Activated T-cell treated with anti-CD3 and anti-CD28 coated beads for 24 hours (primary cell): ENCODE measurements around the gene CCDC78.

Experiments used
- DNase-seq: peaks from one replicate; pipeline ENCODE4 v3.0.0-alpha.2; 2020; ENCODE audit warnings: low read depth

The CCDC78 gene

DNA sequence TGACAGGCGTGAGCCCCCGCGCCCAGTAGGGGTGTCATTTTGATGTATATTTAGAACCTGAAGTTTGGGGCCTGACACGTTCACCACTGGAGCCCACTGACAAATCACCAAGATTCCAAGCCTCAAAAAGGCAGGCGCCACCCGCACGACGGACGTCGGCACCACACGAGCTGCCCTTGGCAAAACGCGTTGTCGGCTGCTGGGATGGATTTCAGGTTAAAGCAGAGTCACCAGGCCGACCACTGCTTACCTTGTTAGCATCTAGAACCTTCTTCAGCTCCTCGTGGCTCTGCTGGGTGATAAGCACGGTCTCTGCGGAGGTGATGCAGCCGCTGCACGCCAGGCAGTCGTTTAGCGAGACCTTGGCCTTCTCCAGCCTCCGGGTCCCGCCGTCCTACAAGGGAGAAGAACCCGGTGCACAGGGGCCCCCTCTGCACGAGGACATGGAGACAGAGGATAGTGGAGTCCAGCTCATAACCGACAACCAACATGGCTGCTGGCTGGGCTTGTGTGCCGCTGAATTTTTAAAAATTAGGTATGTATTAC, 10.8 kb upstream of the CCDC78 start:
- DNase-seq, result no peak

GRCh38 chr16:735982-736453, 9.8 kb upstream of the CCDC78 start:
- DNase-seq, result peak; percentile 46

- no peak for DNase-seq
Measured at GRCh38 chr16:734981-735881, 9.0 kb upstream of the CCDC78 start.

GRCh38 chr16:734208-734980, 8.2 kb upstream of the CCDC78 start:
- DNase-seq, result no peak

DNA sequence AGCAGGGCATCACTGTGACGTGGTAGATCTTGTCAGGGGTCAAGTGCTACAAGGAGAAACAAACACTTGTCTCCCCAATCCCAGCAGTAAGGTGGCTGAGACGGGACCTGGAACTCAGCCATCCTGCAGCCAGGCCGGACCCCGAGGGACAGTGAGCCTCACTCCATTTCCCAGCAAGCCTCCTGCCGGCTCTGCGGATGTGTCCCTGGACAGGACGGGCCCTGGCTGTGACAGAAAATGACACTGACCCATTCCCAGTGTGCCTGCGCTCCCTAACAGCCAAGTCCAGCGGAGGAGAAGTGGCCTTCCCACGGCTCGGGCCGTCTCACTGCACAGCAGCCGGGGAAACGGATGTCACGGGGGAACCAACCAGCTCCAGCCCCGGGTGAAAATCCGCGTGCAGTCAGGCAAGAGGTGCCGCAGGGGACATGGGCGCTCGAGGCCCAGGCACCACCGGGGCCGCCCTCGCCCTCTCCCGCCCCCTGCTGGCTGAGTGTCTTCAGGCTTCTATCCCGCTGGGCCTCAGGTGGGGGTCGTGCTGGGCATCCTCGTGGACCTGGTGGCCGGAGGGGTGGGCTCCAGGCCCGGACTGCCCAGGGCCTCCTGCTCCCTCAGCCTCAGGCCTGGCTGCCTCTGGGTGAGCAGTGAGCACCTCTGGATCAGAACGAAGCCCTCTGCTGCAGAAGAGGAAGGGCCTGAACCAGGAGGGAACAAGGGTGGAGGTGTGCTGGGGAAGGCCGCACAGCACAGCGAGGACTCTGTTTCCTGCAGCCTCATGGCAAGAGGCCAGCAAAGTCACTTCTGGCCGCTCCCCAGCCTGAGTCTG, 7.4 kb upstream of the CCDC78 start:
- DNase-seq, result no peak

- DNase-seq, result no peak
Measured at GRCh38 chr16:732936-733335, 6.7 kb upstream of the CCDC78 start.

DNA sequence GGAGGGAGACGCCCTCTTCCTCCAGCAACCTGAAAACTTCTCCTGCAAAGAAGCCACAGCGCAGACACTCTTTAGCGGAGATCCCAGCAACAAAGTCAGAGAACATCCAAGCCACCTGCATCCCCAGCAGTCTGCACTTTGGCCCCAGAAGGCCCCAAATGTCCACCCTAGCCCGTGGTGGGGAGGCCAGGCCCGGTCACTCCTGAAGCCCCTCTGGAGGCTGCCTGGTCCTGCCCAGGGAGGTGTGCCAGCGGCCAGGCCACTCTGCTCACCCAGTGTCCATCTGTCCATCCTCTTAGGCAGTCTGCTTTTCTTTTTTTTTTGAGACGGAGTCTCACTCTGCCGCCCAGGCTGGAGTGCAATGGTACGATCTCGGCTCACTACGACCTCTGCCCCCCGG, 6.1 kb upstream of the CCDC78 start:
- DNase-seq, result no peak

DNA sequence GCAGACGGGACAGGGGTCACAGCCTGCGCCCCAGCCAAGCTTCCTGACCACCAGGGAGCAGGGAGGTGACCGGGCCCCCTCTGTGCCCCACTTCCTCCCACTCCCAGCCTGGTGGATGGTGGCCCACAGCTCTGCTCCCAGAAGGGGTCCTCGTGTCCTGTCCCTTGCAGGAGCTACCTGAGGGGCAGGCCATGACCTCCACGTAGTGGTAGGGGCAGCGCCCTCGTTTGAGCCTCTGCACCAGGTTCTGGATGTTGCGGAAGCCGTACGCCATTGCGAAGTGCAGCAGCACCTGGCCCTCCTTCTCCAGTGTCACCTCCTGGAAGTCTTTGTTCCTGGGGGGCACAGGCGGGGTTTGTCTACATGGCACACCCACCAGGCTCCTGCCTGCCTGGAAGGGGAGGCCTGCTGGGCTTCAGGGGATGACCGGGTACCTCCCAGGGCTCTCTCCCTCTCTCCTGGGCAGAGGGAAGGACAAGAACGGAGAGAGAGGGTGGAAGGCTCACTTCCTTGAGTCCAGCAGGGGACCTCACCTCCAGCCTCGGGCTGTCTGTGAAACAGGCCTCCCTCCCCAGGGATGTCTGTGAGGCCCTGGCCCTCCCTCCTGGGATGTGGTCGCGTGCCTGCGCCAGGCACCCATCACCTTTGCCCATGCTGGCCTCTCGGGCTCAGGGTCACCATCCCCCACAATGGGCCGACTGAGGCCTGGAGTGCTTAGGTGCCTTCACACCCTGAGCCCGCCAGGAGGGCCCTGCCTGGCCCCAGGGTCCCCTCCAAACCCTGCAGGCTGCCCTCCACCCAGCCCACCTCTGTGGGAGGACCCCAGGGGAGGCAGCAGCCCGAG, 4.6 kb upstream of the CCDC78 start:
- no peak for DNase-seq

GRCh38 chr16:729768-730665, 3.8 kb upstream of the CCDC78 start:
- no peak for DNase-seq

- no peak for DNase-seq
Measured at GRCh38 chr16:728890-729744, 2.9 kb upstream of the CCDC78 start.

- DNase-seq, result peak; percentile 49
Measured at GRCh38 chr16:728131-728889, 2.1 kb upstream of the CCDC78 start.

DNA sequence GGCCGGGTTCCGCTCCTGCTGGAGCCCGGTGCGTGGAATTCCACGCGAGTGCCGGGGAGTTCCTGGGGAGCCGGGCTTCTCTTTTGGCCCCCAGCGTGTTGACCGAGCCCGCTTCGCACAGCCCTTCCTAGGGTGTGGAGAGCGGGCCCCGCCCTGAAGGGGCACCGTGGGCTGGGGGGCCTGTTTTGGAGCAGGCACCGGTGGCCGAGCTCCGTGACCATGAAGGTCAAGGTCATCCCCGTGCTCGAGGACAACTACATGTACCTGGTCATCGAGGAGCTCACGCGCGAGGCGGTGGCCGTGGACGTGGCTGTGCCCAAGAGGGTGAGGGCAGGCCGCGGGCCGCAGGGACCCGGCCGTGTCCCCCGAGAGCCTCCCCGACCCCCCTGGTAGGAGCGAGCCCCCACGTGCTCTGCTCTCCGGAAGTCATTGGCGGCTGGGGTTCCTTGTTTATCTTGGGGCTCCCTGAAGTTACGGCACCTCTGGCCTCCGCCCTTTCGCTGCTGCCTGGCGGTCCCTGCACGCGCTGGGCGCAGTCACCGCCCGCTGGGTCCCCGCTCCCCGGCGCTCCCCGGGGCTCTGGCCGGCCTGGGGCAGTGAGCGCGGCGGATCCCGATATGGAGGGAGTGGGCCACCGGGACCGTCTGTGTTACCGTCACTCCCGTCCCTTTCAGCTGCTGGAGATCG, 1.2 kb upstream of the CCDC78 start:
- DNase-seq, result no peak

GRCh38 chr16:726188-726437, 130 bp downstream of the CCDC78 start:
- no peak for DNase-seq

DNA sequence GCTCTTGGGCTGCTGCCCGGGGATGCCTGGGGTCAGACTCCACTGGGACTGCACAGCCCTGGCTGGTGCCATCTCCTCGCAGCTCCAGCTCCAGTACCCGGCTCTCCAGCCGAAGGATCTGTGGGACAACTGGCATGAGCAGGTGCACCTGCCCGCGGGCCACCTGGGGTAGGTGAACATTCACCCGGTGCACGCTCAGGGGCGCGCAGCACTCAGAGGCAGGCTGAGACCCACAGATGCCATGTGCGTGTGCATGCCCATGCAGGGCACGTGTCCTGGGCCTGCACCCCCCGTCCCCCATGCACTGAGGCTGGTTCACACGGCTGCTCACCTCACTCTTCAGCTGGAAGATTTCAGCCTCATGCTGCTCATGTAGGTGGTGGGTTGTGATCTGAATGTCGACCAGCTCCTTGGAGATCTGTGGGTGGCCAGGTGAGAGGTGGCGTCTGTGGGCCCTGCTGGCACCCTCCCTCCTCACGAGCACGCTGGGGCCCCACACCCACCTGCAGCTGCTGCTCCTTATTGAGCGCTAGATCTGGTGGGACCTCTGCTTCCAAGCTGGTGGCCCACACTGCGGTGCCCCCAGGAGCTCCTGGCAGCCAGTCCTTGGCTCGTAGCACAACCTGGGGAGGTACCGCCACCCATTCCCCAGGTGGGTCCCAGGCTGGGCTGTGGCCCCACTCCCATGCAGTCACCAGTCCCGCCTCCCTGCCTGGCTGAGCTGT, 618 bp downstream of the CCDC78 start:
- DNase-seq, result no peak

- no peak for DNase-seq
Measured at GRCh38 chr16:725041-725376, 1.2 kb downstream of the CCDC78 start.

DNA sequence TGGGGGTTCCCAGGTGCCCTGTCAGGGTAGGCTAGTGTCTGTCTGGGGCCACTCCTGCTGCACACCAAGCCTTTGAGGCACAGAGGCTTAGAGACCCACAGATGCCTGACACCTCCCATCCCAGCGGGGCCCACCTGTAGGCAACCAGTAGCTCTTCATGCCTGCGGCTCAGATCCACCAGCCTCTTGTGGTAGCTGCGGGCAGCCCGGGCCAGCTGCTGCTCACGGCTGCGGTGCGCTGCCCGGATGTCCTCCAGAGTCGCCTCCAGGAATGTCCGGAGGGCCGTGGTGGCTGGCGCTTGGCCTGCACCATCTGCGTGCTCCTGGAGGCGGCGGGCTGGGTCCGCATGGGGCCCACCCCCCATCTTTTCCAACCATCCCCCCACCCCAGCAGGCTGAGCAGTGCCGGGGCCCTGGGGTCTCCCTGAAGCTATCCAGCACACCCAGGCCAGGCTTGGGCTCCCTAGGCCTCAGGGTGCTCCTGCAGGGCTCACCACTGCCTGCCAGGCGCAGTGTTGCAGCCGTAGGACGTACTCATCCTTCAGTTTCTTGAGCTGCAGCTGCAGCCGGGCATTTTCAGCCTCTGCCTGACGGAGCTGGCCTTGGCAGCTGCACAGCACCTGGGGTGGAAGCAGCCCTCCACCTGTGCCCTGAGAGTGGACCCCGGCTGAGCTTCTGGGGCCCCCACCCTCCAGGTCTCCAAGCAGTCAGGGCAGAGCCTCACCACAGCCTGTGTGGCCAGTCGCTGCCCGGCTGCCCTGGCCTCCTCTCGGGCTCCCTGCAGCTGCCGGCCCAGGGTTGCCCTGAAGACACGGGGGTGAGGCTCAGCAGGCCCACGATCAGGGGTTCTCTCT, 1.8 kb downstream of the CCDC78 start:
- DNase-seq, result no peak
